GM21825 (cell line): ENCODE data around the gene HLA-B.
"Not testable (repeated sequence)": the region's sequence is repeated elsewhere in the genome, so short reads cannot be mapped to it uniquely, and the experiment has no call there.

ENCODE experiments used
- ATAC-seq: cut with Tn5 transposase; IDR thresholded peaks from one replicate; pipeline ENCODE4 v1.9.1; 2021; ENCODE audit warnings: mild to moderate bottlenecking, moderate library complexity; ENCODE audit not compliant: unreplicated experiment

The HLA-B gene

DNA sequence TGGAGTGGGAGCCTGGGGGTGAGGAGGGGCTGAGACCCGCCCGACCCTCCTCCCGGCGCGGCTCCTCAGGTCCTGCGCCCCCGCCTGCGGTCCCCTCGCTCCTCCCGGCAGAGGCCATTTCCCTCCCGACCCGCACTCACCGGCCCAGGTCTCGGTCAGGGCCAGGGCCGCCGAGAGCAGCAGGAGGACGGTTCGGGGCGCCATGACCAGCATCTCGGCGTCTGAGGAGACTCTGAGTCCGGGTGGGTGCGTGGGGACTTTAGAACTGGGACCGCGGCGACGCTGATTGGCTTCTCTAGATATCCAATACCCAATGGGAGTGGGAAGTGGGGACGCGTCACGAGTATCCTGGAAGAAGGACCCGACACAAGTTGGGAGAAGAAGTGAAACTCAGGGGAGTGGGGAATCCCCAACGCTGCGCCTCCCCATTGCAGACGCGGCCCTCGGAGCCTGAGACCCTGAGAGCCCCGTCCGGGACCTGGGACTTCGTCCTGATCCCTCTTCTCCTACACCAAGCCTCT, at the start of gene HLA-B:
HLA-B (minus strand) TSS at position 234 of the 521 bp plus-strand sequence; CDS start at position 213, 21 bp downstream.
- ATAC-seq: peak; percentile 69

DNA sequence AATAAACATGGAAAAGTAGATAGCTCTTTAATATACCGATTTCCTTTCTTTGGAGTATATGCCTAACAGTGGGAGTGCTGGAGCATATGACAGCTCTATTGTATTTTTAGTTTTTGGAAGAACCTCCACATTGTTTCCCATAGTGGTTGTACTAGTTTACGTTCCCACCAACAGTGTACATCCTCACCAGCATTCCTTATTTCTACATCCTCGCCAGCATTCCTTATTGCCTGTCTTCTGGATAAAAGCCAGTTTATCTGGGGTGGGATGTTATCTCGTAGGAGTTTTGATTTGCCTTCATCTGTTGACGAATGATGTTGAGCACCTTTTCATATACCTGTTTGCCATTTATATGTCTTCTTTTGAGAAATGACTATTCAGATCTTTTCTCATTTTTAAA, 49.0 kb upstream of the HLA-B start:
- ATAC-seq: no peak

DNA sequence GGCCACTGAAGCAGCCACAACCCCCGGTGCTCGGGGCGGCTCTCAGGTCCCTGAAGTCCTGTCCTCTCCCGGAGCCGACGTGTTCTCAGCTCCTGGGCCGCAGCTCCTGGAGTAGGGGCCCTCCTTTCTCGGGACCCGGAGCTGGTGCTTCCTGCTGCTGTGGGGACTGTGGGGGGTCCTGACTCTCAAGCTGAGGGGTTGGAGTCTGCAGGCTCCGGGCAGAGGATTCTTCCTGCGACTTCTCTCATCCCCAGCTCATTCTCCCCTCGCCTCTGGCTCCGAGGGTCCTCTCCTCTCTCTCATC, 47.0 kb upstream of the HLA-B start:
- ATAC-seq: not testable (repeated sequence)

DNA sequence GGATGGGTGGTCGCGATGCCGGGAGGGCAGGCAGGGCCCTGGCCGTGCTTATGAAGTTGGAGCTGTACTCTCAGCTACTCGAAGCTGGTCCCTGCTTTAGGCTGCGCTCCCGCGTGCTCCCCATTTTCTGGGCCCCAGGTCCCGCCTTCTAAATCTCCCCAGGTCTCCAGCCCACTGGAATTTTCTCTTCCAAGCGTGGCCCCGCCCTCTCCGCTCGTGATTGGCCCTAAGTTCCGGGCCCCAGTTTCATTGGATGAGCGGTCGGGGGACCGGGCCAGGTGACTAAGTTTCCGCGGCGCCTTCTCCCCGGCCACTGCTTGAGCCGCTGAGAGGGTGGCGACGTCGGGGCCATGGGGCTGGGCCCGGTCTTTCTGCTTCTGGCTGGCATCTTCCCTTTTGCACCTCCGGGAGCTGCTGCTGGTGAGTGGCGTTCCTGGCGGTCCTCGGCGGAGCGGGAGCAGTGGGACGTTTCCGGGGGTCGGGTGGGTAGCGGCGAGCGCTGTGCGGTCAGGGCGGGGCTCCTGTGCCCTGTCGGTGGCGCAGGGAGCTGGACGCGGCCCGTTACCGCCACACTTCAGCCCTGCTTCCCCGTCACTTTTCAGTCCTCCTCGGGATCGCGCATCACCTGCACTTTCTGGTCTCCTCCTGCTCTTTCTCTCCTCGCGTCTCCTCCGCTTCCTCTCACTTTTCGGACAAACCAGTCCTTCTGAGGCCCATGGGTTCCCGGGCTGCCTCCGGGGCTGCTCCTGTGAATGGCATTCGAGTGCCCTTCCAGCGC, 46.5 kb upstream of the HLA-B start, which contains the start of gene MICA:
MICA (plus strand) TSS at position 313 of the 778 bp plus-strand sequence; CDS start at position 351, 38 bp downstream.
- ATAC-seq: peak; percentile 39

DNA sequence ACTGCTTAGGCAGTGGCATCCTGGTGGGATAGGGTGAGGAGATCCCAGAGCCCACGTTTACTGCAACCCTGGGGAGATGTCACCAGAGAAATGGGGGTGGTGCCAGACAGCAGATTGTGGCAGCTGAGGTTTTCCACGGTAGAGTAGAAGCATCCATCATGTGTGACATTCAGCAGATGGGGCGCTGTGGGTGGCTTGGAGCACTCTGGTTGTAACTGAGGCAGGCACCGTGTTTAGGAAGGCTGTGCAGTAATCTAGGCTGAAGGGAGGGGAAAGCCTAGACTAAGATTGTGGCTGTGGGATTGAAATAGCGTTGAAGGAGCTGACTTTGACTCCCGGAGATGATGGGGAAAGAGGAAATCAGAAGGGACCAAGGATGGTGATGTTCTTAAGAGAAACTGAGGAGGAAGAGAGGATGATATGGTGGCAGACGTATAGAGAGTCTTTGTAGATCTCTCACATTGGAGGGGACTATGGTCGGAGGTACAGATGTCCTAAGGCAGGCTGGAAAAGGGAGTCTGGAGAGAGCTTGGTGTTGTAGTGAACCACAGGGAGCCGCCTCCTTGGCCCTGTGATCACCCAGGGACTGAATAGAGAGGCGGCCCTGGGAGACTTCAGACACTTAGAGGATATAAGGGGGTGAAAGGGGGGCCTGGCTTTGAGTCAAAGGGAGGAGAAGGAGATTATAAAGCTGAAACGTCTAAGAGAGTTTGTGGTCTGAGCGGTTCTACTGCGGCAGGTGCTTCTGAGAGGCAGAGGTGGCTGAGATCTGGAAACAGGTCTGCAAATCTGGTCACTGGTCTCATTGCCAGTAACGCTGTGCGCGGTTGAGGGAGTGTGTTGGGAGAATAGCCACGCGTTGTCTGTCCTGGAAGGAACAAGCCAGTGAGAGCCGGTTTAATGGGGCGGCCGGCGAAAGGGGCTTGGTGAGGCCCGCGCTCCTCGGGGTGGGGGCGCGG, 45.6 kb upstream of the HLA-B start:
- peak; percentile 30 for ATAC-seq

DNA sequence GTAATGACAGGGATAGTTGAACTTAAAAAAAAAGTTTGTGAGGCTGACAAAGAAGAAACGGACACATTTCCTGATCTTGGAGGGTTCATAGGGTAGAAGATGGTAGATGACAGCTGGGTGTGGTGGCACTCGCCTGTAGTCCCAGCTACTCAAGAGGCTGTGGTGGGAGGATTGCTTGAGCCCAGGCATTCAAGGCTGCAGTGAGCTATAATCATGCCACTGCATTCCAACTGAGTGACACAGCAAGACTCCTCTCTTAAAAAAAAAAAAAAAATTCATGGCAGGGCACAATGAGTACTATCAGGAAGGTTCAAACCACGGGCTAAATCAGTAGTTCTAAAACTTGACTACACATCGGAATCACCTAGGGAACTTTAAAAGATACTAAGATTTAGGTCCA, 44.4 kb upstream of the HLA-B start:
- ATAC-seq: no peak

DNA sequence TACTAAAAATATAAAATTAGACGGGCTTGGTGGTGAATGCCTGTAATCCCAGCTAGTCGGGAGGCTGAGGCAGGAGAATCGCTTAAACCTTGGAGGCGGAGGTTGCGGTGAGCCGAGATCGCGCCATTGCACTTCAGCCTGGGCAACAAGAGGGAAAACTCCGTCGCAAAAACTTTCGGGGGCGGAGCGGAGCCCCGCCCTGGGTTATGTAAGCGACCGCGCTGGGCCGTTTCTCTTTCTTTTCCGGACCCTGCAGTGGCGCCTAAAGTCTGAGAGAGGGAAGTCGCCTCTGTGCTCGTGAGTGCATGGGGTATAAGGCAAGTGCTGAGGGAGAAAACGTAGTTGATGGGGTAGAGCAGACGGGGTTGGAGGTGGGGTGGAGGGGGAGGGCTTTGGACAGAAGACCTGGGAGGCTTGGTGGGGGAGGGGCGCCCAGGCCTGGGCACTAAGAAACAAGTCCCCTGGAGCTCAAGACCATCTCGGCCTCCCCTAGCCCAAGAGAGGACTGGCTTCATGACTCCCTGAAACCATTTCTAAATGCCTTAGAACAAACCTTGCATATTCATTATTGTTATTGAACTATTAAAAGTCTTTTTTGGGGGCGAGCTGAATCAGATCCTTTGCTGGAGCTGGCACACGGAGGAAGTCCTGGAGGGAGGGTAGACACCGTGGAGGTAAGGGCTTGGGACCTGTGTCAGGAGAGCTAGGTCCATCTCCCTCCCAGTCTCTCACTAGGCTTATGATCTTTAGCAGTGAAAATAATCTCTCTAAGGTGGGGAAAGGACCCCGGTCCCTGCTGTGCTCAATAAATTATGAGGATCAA, 43.7 kb upstream of the HLA-B start:
- peak; percentile 35 for ATAC-seq

DNA sequence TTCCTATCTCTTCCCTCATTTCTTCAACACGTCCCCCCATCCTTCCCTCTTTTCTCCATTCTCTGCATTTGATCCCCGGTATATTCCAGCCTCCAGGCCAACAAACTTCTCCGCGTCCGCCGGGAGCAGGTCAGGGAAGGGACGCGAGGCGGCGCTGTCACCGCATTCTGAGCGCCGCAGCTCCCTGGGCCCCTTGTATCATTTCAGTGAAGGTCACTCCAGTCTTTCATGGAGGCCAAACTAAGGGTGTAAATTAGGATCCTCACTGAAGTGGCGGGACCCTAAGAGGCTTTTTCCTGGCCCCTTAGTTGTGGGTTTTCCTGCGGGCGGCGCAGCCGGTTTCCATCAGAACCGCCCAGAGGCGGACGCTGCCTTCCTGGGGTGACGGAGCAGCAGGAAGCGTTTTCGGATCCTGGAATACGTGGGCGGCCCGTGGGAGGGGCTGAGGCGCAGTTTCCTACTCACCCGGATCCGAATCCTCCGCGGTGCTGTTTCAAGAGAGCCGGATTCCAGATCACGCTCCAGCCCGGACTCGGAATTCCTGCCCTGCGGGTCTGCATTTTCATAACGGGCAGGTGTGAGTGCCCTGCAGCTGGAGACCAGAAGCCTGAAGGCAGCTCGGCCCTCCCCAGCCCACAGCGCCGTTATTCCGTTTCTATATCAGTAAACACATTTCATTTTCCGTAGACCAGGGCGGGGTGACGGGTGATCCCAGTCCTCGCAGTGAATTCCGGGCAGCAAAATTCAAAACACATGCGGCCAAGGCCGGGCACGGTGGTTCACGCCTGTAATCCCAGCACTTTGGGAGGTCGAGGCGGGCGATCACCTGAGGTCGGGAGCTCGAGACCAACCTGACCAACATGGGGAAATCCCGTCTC, 42.8 kb upstream of the HLA-B start:
- peak; percentile 31 for ATAC-seq

DNA sequence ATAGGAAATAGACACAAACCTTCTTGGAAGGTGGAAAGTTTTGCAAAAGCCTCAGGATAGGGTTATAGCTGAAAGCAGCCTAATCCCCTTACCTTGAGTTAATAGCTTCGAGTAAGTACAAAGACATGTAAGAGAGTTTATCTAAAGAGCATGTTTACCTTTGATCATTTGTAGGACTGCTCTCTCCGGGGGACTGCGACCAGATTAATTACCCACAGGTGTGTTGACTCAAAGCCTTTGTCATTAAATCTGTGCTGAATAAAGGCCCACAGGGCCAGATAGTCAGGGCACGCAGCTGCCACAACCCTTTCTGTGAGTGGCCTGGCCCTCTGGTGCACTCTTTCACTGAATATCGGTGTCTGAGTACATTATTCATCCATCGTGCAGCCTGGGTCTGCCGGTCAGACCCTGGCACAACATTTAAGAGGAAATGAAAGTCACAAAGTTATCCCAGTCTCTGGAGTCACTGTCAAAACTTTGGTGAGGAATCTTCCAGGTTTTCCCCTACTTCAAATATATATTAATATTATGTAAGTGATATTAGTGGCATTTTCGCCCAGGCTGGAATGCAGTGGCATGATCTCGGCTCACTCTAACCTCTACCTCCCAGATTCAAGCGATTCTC, 41.0 kb upstream of the HLA-B start:
- ATAC-seq: no peak

DNA sequence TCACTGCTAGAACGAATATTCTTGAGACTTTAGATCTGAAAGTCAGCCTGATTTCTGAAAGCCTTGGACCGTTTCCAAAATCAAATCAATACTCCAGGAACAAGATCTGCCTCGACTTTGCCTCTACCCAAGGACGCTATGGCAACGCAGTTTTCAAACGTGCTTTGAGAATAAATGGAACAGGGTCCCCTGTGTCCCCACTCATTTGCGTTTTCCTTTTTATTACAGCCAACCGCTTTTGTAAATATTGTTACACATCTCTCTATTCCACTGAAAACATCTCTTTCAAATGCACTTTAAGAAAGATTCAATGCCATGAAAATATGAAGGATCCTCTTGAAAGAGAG, 40.1 kb upstream of the HLA-B start:
- not testable (repeated sequence) for ATAC-seq

DNA sequence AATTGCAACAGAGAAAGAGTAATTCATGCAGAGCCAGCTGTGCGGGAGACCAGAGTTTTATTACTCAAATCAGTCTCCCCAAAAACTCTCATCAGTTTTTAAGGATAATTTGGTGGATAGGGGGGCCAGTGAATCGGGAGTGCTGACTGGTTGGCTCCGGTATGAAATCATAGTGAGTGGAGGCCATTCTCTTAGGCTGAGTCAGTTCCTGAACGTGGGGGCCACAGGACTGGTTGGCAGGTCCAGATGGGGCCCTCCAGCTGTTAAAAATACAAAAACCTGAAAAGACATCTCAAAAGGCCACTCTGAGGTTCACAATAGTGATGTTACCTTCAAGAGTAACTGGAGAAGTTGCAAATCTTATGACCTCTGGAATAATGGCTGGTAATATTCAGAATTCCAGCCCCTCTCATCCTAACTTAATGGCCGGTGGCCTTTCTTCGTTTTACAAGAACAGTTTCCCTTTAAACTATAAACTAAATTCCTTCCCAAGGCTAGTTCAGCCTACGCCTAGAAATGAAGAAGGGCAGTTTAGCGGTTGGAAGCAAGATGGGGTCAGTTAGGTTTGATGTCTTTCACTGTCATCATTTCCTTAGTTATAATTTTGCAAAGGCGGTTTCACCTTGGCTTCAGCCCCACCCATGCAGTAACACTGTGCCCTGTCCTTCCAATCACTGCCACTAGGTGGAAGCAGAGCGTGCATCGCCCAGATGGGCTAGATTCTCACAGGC, 39.6 kb upstream of the HLA-B start:
- peak; percentile 34 for ATAC-seq

DNA sequence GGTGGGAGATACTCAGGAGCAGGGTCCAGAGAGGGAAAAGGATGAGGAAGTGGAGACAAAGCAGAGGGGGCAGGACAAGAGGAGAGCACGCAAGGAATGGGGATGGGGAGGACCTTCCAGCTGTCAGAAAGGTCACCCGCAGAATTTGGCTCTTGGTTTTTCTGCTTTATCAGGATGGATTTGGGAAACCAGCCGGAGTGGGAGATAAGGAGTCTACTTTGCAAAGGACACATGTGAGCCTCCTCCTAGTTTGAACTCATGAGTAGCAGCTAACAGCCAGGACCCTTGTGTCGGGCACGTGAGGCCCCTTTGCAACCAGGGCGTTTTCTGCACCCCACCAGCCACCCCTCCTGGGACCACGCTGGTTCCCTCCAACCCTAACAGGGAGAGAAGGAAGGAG, 38.9 kb upstream of the HLA-B start:
- ATAC-seq: no peak

DNA sequence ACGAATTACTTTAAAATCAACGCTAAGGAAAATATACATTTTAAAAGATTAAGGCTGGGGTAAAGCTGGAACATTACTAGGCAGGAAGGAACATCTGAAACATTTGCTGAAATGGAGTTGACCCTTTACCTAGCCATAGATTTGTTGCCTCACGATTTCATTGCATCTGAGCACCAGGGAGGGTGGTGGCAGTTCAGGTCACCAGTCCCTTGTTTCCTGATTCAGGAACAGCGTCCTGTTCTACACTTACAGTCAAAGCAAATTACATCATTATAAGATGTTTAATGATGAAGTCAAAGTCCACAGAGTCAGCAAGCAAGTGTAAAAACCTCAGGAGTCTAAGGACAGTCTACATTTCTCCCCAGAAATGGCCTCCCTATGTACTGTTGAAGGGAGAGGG, 37.4 kb upstream of the HLA-B start:
- no peak for ATAC-seq

DNA sequence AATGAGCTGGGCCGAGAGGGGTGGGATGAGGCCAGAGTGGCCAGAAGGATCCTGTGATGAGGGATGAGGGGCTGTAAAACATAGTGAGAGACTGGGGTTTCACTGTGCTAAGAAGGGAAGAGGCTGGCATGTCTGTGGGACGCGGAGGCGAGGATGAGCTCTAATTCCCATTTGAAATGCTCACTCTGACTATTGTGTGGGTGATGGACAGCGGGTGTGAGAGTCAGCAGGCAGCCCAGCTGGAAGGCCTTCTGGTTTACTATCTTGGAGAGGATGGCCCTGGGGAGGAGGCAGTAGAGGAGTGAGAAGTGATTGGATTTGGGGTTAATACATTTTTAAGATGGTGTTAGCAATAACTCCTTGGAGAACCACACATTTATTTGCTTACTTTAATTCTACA, 37.0 kb upstream of the HLA-B start:
- no peak for ATAC-seq

DNA sequence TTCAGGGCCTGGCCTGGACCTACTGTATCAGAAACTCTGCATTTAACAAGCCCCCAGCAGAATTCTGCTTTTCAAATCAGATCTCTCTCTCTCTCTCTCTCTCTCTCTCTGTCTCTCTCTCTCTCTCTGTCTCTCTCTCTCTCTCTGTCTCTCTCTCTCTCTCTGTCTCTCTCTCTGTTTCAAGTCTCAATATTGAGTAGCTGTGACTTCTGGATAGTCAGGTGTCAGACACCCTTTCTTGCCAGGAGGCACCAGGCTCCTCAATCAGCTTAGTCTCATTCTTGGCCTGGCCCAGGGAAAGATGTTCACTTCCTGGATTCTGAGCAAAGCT, 32.8 kb upstream of the HLA-B start:
- not testable (repeated sequence) for ATAC-seq

DNA sequence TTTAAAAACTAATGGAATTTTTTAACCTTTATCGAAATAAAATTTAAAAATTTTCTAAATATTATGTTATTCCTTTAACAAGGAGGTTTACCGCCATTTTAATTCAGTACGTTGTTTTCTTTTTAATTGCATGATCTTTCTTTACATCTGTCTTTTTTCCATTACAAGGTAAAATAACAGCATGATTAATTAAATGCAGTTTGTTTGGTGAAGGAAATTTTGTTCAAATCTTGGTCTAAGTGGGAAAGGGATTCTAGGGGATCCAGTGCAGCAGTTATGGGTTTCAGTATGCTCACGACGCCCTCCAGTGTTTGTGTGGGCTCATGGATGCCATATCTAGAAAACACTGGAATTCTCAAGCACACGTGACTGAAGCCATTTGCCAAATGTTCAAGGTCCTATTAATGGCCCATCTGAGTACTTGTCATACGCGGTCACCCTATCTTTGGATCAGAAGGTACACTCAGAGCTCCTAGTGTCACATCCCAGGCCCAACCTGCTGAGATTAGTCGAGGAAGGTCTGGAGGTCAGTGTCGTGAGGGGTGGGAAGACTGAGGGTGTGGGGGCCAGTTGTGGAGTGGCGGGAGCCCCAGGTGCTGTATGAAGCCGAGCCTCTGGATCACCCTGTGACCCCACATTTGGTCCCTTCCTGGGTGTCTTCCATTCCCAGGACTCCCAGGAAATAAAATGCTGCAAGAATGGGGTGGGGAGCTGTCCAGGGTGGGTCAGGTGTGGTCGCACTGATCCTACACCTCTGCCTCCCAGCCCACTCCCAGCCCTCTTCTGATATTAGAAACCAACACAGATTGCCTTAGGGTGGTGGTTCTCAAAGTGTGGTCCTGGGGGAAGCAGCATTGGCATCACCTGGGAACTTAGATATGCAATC, 32.2 kb upstream of the HLA-B start:
- ATAC-seq: not testable (repeated sequence)

DNA sequence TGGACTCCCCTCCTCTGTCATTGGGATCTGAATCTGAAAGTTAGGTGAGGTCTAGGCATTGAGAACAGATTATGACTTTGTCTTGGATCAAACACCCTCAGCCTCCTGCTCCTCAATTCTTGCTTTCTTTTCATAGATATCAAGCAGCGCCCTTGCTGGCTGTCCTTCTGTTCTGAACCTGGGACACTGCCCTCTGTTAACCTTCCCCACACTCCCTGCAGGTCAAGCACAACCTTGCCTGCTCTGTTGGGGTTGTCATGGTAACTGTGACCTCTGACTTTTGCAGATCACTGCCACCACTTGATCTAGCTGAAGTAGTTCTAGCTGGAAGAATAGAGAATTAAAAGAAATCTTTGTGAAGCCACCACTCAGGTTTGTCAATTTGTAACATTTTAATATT, 30.0 kb upstream of the HLA-B start:
- no peak for ATAC-seq

DNA sequence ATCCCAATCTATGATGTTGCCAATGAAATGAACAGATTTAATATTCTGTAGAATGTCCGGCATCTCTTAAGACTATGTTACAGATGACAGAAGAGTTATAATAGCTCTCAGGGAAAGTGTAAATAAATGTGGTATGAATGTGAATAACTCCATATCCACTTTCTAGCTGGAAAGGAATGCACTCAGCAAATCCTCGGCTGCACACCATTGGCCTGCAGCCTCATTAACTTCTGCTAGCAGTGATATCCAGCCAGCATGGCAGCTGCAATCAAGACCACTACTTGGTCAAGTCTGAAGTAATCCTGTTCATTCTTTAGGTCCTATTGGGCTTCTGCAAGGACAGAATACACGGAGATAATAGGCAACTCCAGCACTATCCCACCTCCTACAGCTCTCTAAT, 29.1 kb upstream of the HLA-B start:
- ATAC-seq: no peak
